Keratinocyte (primary cell): ENCODE results near the gene BUD31. TPM values are rescaled to one million over a fixed set of nuclear protein-coding genes. Genes with fewer than 3 reads are reported as not detected.

Experiments
- DNase-seq: peaks from one replicate; pipeline ENCODE4 v3.0.0-alpha.2; 2011; ENCODE audit warnings: low read depth, missing footprints, low spot score
- FAIRE-seq: peaks from 2 replicates; lab custom pipeline; 2011; peaks lifted over from hg19 to GRCh38; lab: Jason Lieb, UNC
- H2AFZ ChIP-seq: 2 replicates; pipeline ENCODE4 v1.6.0; 2012; ENCODE audit warnings: low read length, control low read depth, inconsistent platforms; ENCODE audit not compliant: control insufficient read depth
- H3K27ac ChIP-seq: 2 replicates; pipeline ENCODE4 v1.5.1; 2011; ENCODE audit warnings: low read length; ENCODE audit not compliant: control insufficient read depth, insufficient read depth
- H3K27me3 ChIP-seq: 3 replicates; pipeline ENCODE4 v1.6.0; 2011; ENCODE audit warnings: low read length; ENCODE audit not compliant: control insufficient read depth, insufficient read depth; ENCODE audit errors: extremely low read depth
- H3K36me3 ChIP-seq, 2 experiments: 2 replicates in 1 of 2; 3 replicates in 1 of 2; pipeline ENCODE4 v1.5.1; 2011; ENCODE audit warnings: low read length in 2 of 2, mild to moderate bottlenecking in 1 of 2; ENCODE audit not compliant: control insufficient read depth in 2 of 2, insufficient read depth in 2 of 2; ENCODE audit errors: extremely low read depth in 1 of 2
- H3K4me1 ChIP-seq: 3 replicates; pipeline ENCODE4 v1.5.1; 2011; ENCODE audit warnings: low read length; ENCODE audit not compliant: control insufficient read depth, insufficient read depth; ENCODE audit errors: extremely low read depth
- H3K4me2 ChIP-seq: 3 replicates; pipeline ENCODE4 v1.6.0; 2011; ENCODE audit warnings: low read depth, low read length; ENCODE audit not compliant: control insufficient read depth, insufficient read depth; ENCODE audit errors: extremely low read depth
- H3K4me3 ChIP-seq, 3 experiments: fragments of 200-600 bp in 1 of 3; sonication (generic) in 1 of 3; 2 replicates in 2 of 3; 3 replicates in 1 of 3; pipeline ENCODE4 v1.5.1; 2011 to 2016; ENCODE audit warnings: low read length in 3 of 3, mild to moderate bottlenecking in 3 of 3, control low read depth in 2 of 3, inconsistent platforms in 1 of 3, low read depth in 1 of 3, mixed read lengths in 1 of 3, mixed run types in 1 of 3, moderate library complexity in 1 of 3; ENCODE audit not compliant: control insufficient read depth in 2 of 3, insufficient read depth in 2 of 3; ENCODE audit errors: extremely low read depth in 1 of 3
- H3K79me2 ChIP-seq: 2 replicates; pipeline ENCODE4 v1.6.0; 2012; ENCODE audit warnings: low read length; ENCODE audit not compliant: control insufficient read depth, insufficient read depth
- H3K9ac ChIP-seq: 3 replicates; pipeline ENCODE4 v1.6.0; 2011; ENCODE audit warnings: low read length; ENCODE audit not compliant: control insufficient read depth, insufficient read depth; ENCODE audit errors: extremely low read depth
- H3K9me1 ChIP-seq: 3 replicates; pipeline ENCODE4 v1.6.0; 2011; ENCODE audit warnings: low read length; ENCODE audit not compliant: control insufficient read depth, insufficient read depth; ENCODE audit errors: extremely low read depth
- H3K9me3 ChIP-seq: 2 replicates; pipeline ENCODE4 v1.5.1; 2012; ENCODE audit warnings: low read depth, low read length; ENCODE audit not compliant: control insufficient read depth
- H4K20me1 ChIP-seq: 3 replicates; pipeline ENCODE4 v1.6.0; 2011; ENCODE audit warnings: low read length; ENCODE audit not compliant: control insufficient read depth, insufficient read depth; ENCODE audit errors: extremely low read depth
- CTCF ChIP-seq, 3 experiments: IDR thresholded peaks in 1 of 3; conservative IDR thresholded peaks in 1 of 3; optimal IDR thresholded peaks in 1 of 3; 2 replicates in 2 of 3; 3 replicates in 1 of 3; pipeline versions ENCODE3 to v1.5.1; 2011; ENCODE audit warnings: low read length in 3 of 3, mild to moderate bottlenecking in 3 of 3, moderate library complexity in 2 of 3, control low read depth in 1 of 3, inconsistent platforms in 1 of 3; ENCODE audit not compliant: insufficient read depth in 2 of 3; ENCODE audit errors: extremely low read depth in 1 of 3
- EZH2 ChIP-seq: IDR thresholded peaks from one replicate; pipeline ENCODE4 v1.6.1; 2012; ENCODE audit warnings: inconsistent platforms, mild to moderate bottlenecking, low read length, moderate library complexity
- dilution Hi-C: fragments of 300-500 bp; cut with MboI; formaldehyde crosslinking; loops from one replicate; pipeline ENCODE4 v1.7.0; 2020; ENCODE audit warnings: low sequenced_read_pairs; ENCODE audit not compliant: extremely low pct_ligation_motif_present
- polyA plus RNA-seq, 5 experiments: library from polyadenylated mRNA; depleted of rRNA in 3 of 5; stranded (reverse) in 3 of 5; stranded (forward) in 1 of 5; unstranded in 1 of 5; fragments of >200 nt; gene quantifications; 1 replicate in 1 of 5; 2 replicates in 3 of 5; 3 replicates in 1 of 5; pipeline versions ENCODE4 v1.2.1 to v1.2.3, GENCODE V29; 2011 to 2012; ENCODE audit warnings: missing spikeins in 2 of 5, low read depth in 1 of 5, low replicate concordance in 1 of 5

Gene BUD31
- polyA plus RNA-seq, 1 donor (not counting 4 experiments of a cell fraction or from before 2014, with no cell fraction given), result 73.3 TPM

GRCh38 chr7:99402854-99403253 lies 5.9 kb upstream of the BUD31 start:
- TF ChIP-seq CTCF (optimal IDR thresholded peaks at IDR 0.05 in 1 of 3, IDR thresholded peaks at IDR 0.05 in 1 of 3, conservative IDR thresholded peaks at IDR 0.05 in 1 of 3; ENCODE audit: extremely low read depth in 1 of 3, insufficient read depth in 2 of 3, low read length in 3 of 3) (no peak), EZH2 (no peak)
- no peak for FAIRE-seq
- peaks cover 31 to 53% of the 10 kb centered on the region in 2 experiments for H3K36me3 ChIP-seq
- H4K20me1 ChIP-seq, result peaks cover 28% of the 10 kb centered on the region
- dilution Hi-C loops, result no loop called here
- H3K9me3 ChIP-seq, result no peaks in the 10 kb centered on the region
- no peak overlapping the region for H2AFZ ChIP-seq
- H3K9me1 ChIP-seq, result no peaks in the 10 kb centered on the region
- DNase-seq, result no peak
- no peak overlapping the region for H3K9ac ChIP-seq
- H3K4me1 ChIP-seq, result peaks cover 18% of the 10 kb centered on the region
- peaks cover 56% of the 10 kb centered on the region for H3K79me2 ChIP-seq
- H3K4me3 ChIP-seq, result no peak overlapping the region
- no peak overlapping the region for H3K27ac ChIP-seq
- H3K27me3 ChIP-seq, result no peaks in the 10 kb centered on the region
- no peak overlapping the region for H3K4me2 ChIP-seq

GRCh38 chr7:99403764-99404163 lies 5.0 kb upstream of the BUD31 start:
- dilution Hi-C loops, result no loop called here
- Histone ChIP-seq H2AFZ (no peak overlapping the region), H3K4me2 (no peak overlapping the region), H3K9me3 (no peaks in the 10 kb centered on the region), H3K9ac (no peak overlapping the region), H3K4me3 (no peak overlapping the region), H3K79me2 (peaks cover 61% of the 10 kb centered on the region), H3K36me3 (peaks cover 25 to 53% of the 10 kb centered on the region in 2 experiments), H3K4me1 (peaks cover 18% of the 10 kb centered on the region), H4K20me1 (peaks cover 28% of the 10 kb centered on the region), H3K27me3 (no peaks in the 10 kb centered on the region), H3K27ac (no peak overlapping the region), H3K9me1 (no peaks in the 10 kb centered on the region)
- no peak for FAIRE-seq
- no peak for DNase-seq
- TF ChIP-seq EZH2 (no peak), CTCF (optimal IDR thresholded peaks at IDR 0.05 in 1 of 3, IDR thresholded peaks at IDR 0.05 in 1 of 3, conservative IDR thresholded peaks at IDR 0.05 in 1 of 3; ENCODE audit: extremely low read depth in 1 of 3, insufficient read depth in 2 of 3, low read length in 3 of 3) (no peak)
